Measurements from ENCODE around the gene HBS1L.

The HBS1L gene

GRCh38 chr6:135094403-135094821 lies 39.8 kb upstream of the HBS1L start:
- no peak for DNase-seq (ENCODE audit: low read depth)
- TF ChIP-seq CTCF (conservative IDR thresholded peaks at IDR 0.05; ENCODE audit: low read length) = no peak
- H3K4me3 ChIP-seq (ENCODE audit: low read length) = no peak overlapping the region

- no peak for TF ChIP-seq CTCF (conservative IDR thresholded peaks at IDR 0.05; ENCODE audit: low read length)
- no peak for DNase-seq (ENCODE audit: low read depth)
- no peak overlapping the region for H3K4me3 ChIP-seq (ENCODE audit: low read length)
Observed at GRCh38 chr6:135093578-135093977, 39.0 kb upstream of the HBS1L start.

GRCh38 chr6:135092724-135093123 lies 38.1 kb upstream of the HBS1L start:
- no peak overlapping the region for H3K4me3 ChIP-seq (ENCODE audit: low read length)
- DNase-seq (ENCODE audit: low read depth) = no peak
- no peak for TF ChIP-seq CTCF (conservative IDR thresholded peaks at IDR 0.05; ENCODE audit: low read length)

GRCh38 chr6:135090819-135091218 lies 36.2 kb upstream of the HBS1L start:
- no peak overlapping the region for H3K4me3 ChIP-seq (ENCODE audit: low read length)
- no peak for DNase-seq (ENCODE audit: low read depth)
- TF ChIP-seq CTCF (conservative IDR thresholded peaks at IDR 0.05; ENCODE audit: low read length) = no peak

- no peak for TF ChIP-seq CTCF (conservative IDR thresholded peaks at IDR 0.05; ENCODE audit: low read length)
- DNase-seq (ENCODE audit: low read depth) = no peak
- no peak overlapping the region for H3K4me3 ChIP-seq (ENCODE audit: low read length)
Observed at GRCh38 chr6:135089901-135090300, 35.3 kb upstream of the HBS1L start.

GRCh38 chr6:135088818-135089809 lies 34.5 kb upstream of the HBS1L start:
- peak; percentile 56 for TF ChIP-seq CTCF (conservative IDR thresholded peaks at IDR 0.05; ENCODE audit: low read length)
- no peak overlapping the region for H3K4me3 ChIP-seq (ENCODE audit: low read length)
- DNase-seq (ENCODE audit: low read depth) = peak; percentile 40

- DNase-seq (ENCODE audit: low read depth) = no peak
- H3K4me3 ChIP-seq (ENCODE audit: low read length) = no peak overlapping the region
- no peak for TF ChIP-seq CTCF (conservative IDR thresholded peaks at IDR 0.05; ENCODE audit: low read length)
Observed at GRCh38 chr6:135088281-135088680, 33.7 kb upstream of the HBS1L start.
